IMR-90 (cell line): Measurements from ENCODE around the gene PAK5. TPM values are rescaled to one million over a fixed set of nuclear protein-coding genes. Genes with fewer than 3 reads are reported as not detected.

Source experiments
- ATAC-seq: fragments of 200-7000 bp; cut with Tn5 transposase; 2 replicates; pipeline ENCODE4 v1.9.1; 2020; ENCODE audit warnings: low read depth, mild to moderate bottlenecking, moderate library complexity
- BruUV-seq: library from RNA; stranded (reverse); fragments of 400-500 nt; replicated peaks from 2 replicates; lab custom pipeline; 2021; lab: Mats Ljungman, UMichigan
- CTCF ChIA-PET: fragments of 300-600 bp; formaldehyde crosslinking; extraction: SDS; loops from one replicate; lab custom pipeline; 2021; ENCODE audit warnings: antibody characterized with exemption; lab: Yijun Ruan, JAX
- POLR2A ChIA-PET: fragments of 300-600 bp; sonication (Branson Sonifier 250); formaldehyde crosslinking; loops from one replicate; lab custom pipeline; 2022; ENCODE audit warnings: antibody characterized with exemption; ENCODE audit not compliant: unreplicated experiment; lab: Charles Lee
- DNase-seq: peaks from one replicate; pipeline ENCODE4 v3.0.0; 2013
- H2AFZ ChIP-seq: replicated peaks from 2 replicates; pipeline ENCODE3; 2013; ENCODE audit warnings: low read length, mild to moderate bottlenecking; ENCODE audit not compliant: poor library complexity
- H2AK5ac ChIP-seq: 2 replicates; pipeline ENCODE4 v1.6.1; 2013; ENCODE audit warnings: low read depth, low read length, inconsistent platforms
- H2AK9ac ChIP-seq: replicated peaks from 2 replicates; pipeline ENCODE3; 2013; ENCODE audit warnings: mild to moderate bottlenecking, low read depth, low read length, moderate library complexity; ENCODE audit not compliant: poor library complexity
- H2BK120ac ChIP-seq: 2 replicates; pipeline ENCODE4 v1.6.1; 2013; ENCODE audit warnings: low read depth, low read length, inconsistent platforms
- H2BK15ac ChIP-seq: 3 replicates; pipeline ENCODE4 v1.6.1; 2013; ENCODE audit warnings: low read depth, low read length, inconsistent platforms
- H2BK20ac ChIP-seq: 2 replicates; pipeline ENCODE4 v1.6.1; 2013; ENCODE audit warnings: low read depth, mild to moderate bottlenecking, inconsistent platforms, low read length, moderate library complexity
- H2BK5ac ChIP-seq: 2 replicates; pipeline ENCODE4 v1.6.1; 2013; ENCODE audit warnings: mild to moderate bottlenecking, low read depth, low read length, inconsistent platforms; ENCODE audit not compliant: poor library complexity, severe bottlenecking
- H3K14ac ChIP-seq: replicated peaks from 2 replicates; pipeline ENCODE4 v1.6.1; 2013; ENCODE audit warnings: low read depth, low read length, inconsistent platforms
- H3K18ac ChIP-seq: 2 replicates; pipeline ENCODE4 v1.6.1; 2013; ENCODE audit warnings: low read depth, low read length, control low read depth
- H3K23ac ChIP-seq: 2 replicates; pipeline ENCODE4 v1.6.1; 2013; ENCODE audit warnings: low read depth, low read length, inconsistent platforms
- H3K27ac ChIP-seq: 2 replicates; pipeline ENCODE4 v1.5.1; 2013; ENCODE audit warnings: mild to moderate bottlenecking, control low read depth, low read length; ENCODE audit not compliant: insufficient read depth
- H3K27me3 ChIP-seq: 2 replicates; pipeline ENCODE4 v1.6.1; 2013; ENCODE audit warnings: low read length; ENCODE audit not compliant: control insufficient read depth, insufficient read depth
- H3K36me3 ChIP-seq: 2 replicates; pipeline ENCODE4 v1.6.1; 2013; ENCODE audit warnings: low read length, mixed read lengths; ENCODE audit not compliant: control insufficient read depth, insufficient read depth
- H3K4ac ChIP-seq: 2 replicates; pipeline ENCODE4 v1.6.1; 2013; ENCODE audit warnings: low read depth, low read length, inconsistent platforms
- H3K4me1 ChIP-seq: 2 replicates; pipeline ENCODE4 v1.6.1; 2013; ENCODE audit warnings: low read length, mixed read lengths; ENCODE audit not compliant: control insufficient read depth, insufficient read depth
- H3K4me2 ChIP-seq: 2 replicates; pipeline ENCODE4 v1.6.1; 2013; ENCODE audit warnings: low read depth, mild to moderate bottlenecking, control low read depth, low read length, moderate library complexity
- H3K4me3 ChIP-seq: 2 replicates; pipeline ENCODE4 v1.5.1; 2013; ENCODE audit warnings: low read depth, mild to moderate bottlenecking, control low read depth, low read length, moderate library complexity; ENCODE audit not compliant: insufficient read depth
- H3K56ac ChIP-seq: 2 replicates; pipeline ENCODE4 v1.6.1; 2013; ENCODE audit warnings: low read length, inconsistent platforms; ENCODE audit not compliant: insufficient read depth; ENCODE audit errors: extremely low read depth
- H3K79me1 ChIP-seq, 2 experiments: 2 replicates each; pipeline ENCODE4 v1.6.1; 2013; ENCODE audit warnings: low read length in 2 of 2, inconsistent platforms in 1 of 2, low read depth in 1 of 2
- H3K9ac ChIP-seq: 2 replicates; pipeline ENCODE4 v1.6.1; 2013; ENCODE audit warnings: low read depth, low read length, control low read depth
- H3K9me1 ChIP-seq: 2 replicates; pipeline ENCODE4 v1.6.1; 2013; ENCODE audit warnings: low read length, inconsistent platforms; ENCODE audit not compliant: insufficient read depth
- H3K9me3 ChIP-seq: 2 replicates; pipeline ENCODE4 v1.6.1; 2013; ENCODE audit warnings: low read length; ENCODE audit not compliant: control insufficient read depth, insufficient read depth
- H4K20me1 ChIP-seq: 2 replicates; pipeline ENCODE4 v1.6.1; 2013; ENCODE audit warnings: low read length, inconsistent platforms; ENCODE audit not compliant: insufficient read depth
- H4K5ac ChIP-seq: 2 replicates; pipeline ENCODE4 v1.6.1; 2013; ENCODE audit warnings: mild to moderate bottlenecking, low read depth, low read length, control low read depth
- H4K8ac ChIP-seq, 2 experiments: 2 replicates each; pipeline ENCODE4 v1.6.1; 2013; ENCODE audit warnings: low read depth in 2 of 2, low read length in 2 of 2, control low read depth in 1 of 2, inconsistent platforms in 1 of 2
- H4K91ac ChIP-seq: 2 replicates; pipeline ENCODE4 v1.6.1; 2013; ENCODE audit warnings: low read depth, low read length, inconsistent platforms; ENCODE audit not compliant: insufficient read depth
- CEBPB ChIP-seq: IDR thresholded peaks from 2 replicates; pipeline ENCODE4 v1.6.1; 2012; ENCODE audit warnings: low read depth, low read length, improper control_type of control experiment
- MXI1 ChIP-seq: IDR thresholded peaks from 2 replicates; pipeline ENCODE4 v1.6.1; 2012; ENCODE audit warnings: low read depth, mild to moderate bottlenecking, low read length, moderate library complexity, borderline replicate concordance
- RCOR1 ChIP-seq: IDR thresholded peaks from 2 replicates; pipeline ENCODE4 v1.6.1; 2012; ENCODE audit warnings: mild to moderate bottlenecking, low read length, improper control_type of control experiment; ENCODE audit not compliant: insufficient replicate concordance
- dilution Hi-C: fragments of 300-500 bp; cut with HindIII; formaldehyde crosslinking; loops from one replicate; pipeline ENCODE4 v1.14.3; 2018; ENCODE audit warnings: low sequenced_read_pairs; ENCODE audit not compliant: unreplicated experiment
- in situ Hi-C: fragments of 300-500 bp; cut with MboI; formaldehyde crosslinking; loops from 3 replicates; pipeline ENCODE4 v1.14.3; 2019; ENCODE audit warnings: low sequenced_read_pairs, inconsistent platforms, mixed read lengths
- intact Hi-C: fragments of 100-400 bp; cut with micrococcal nuclease; formaldehyde crosslinking; loops from 2 replicates; pipeline ENCODE4 v1.10.0; 2022
- polyA plus RNA-seq, 3 experiments: library from polyadenylated mRNA; depleted of rRNA; stranded (reverse); fragments of >200 nt; gene quantifications; 2 replicates each; pipeline ENCODE4 v1.2.3, GENCODE V29; 2012; ENCODE audit warnings: low replicate concordance in 1 of 3
- total RNA-seq: library from RNA; depleted of rRNA; stranded (reverse); fragments of >200 nt; gene quantifications from 2 replicates; pipeline ENCODE4 v1.2.3, GENCODE V29; 2012

The PAK5 gene
- total and polyA plus RNA-seq, 2 of the 4 experiments (the other 2 are of a cell fraction) = not detected

DNA sequence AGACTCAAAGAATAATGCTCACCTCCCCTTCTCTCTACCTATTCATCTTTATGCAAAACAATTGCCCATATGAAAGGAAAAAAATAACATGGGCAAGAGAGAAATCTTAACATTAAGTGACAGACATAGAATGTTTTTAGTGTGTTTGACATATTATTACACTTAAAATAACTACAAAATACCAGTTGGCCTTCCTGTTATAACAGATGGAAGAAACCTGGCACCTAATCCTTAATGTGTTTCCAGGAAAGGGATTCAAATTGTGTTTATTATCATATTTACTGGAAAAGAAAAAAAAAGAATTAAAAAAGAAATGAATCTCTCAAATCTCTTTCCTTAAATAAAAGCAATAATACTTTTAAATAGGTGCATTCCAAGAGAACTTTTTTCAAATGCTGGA is 165.9 kb downstream of the PAK5 start:
- Histone ChIP-seq H4K91ac (no peak overlapping the region), H3K4ac (no peak overlapping the region), H2AK5ac (no peak overlapping the region), H3K9me3 (no peaks in the 10 kb centered on the region), H2BK120ac (no peak overlapping the region), H2AFZ (no peak overlapping the region), H4K20me1 (no peaks in the 10 kb centered on the region), H2BK5ac (no peak overlapping the region), H3K18ac (no peak overlapping the region), H3K36me3 (no peaks in the 10 kb centered on the region), H3K14ac (no peak overlapping the region), H4K8ac (no peak overlapping the region), H2AK9ac (no peak overlapping the region), H3K27me3 (no peaks in the 10 kb centered on the region), H3K4me1 (no peaks in the 10 kb centered on the region), H2BK15ac (no peak overlapping the region), H4K5ac (no peak overlapping the region), H2BK20ac (no peak overlapping the region), H3K79me1 (no peaks in the 10 kb centered on the region), H3K4me2 (no peak overlapping the region), H3K23ac (no peak overlapping the region), H3K56ac (no peak overlapping the region), H3K9ac (no peak overlapping the region), H3K27ac (no peak overlapping the region), H3K9me1 (no peaks in the 10 kb centered on the region), H3K4me3 (no peak overlapping the region)
- dilution Hi-C loops (no loop called here), in situ Hi-C loops (no loop called here), intact Hi-C loops (no loop called here)
- ChIA-PET POLR2A (no interaction called here), CTCF (no interaction called here)
- DNase-seq = no peak
- TF ChIP-seq MXI1 (no peak), CEBPB (no peak), RCOR1 (no peak)
- ATAC-seq = no peak
- no TSS peak for BruUV-seq
